ENCODE results near the gene CIBAR2. TPM values are rescaled to one million over a fixed set of nuclear protein-coding genes. Genes with fewer than 3 reads are reported as not detected.

Gene CIBAR2
- total and polyA plus RNA-seq, 10 of the 15 experiments (the other 5 are each of a cell fraction or from before 2014, with no cell fraction given), result 0.05 to 0.16 (median 0.07) TPM; not detected in 7

DNA sequence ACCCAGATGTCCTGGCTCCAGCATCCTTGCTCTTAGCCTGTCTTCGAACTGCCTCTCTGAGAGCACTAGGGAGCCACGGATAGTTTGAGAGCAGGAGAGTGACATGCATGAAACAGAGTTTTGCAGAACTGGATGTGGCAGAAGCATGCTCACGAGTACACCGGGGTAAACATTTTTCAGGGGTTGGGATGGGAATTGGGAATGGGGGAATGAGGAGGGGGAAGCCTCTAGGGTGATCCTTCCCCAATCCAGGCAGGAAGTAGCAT is 34.2 kb upstream of the CIBAR2 start:
- 30% methylated on average over 4 of the region's 4 CpGs for WGBS (ENCODE audit: insufficient coverage, insufficient replicate concordance, low lambda C conversion rate, missing lambda C conversion rate)
- no TSS peak for BruUV-seq (replicated peaks)
- in situ Hi-C loops (cut with MboI), result no loop called here

More for the DNA sequence above, 34.2 kb upstream of the CIBAR2 start:
- Histone ChIP-seq H3K9ac (ENCODE audit: control insufficient read depth, insufficient read depth, low read length) (no peak overlapping the region), H4K20me1 (ENCODE audit: control insufficient read depth, insufficient read depth) (no peaks in the 10 kb centered on the region), H3K27ac (ENCODE audit: control insufficient read depth, insufficient read depth) (no peak overlapping the region), H3K4me3 (no peak overlapping the region), H3K4me1 (ENCODE audit: control insufficient read depth, insufficient read depth, low read length) (0 out of 2 replicates have a peak, but pooled peaks cover under 1% of the 10 kb centered on the region), H3K27me3 (replicated peaks in 1 of 2; ENCODE audit: control insufficient read depth in 2 of 2, insufficient read depth in 2 of 2, low read length in 1 of 2) (no peaks in the 10 kb centered on the region), H2AFZ (ENCODE audit: control insufficient read depth, low read depth, low read length) (no peak overlapping the region), H3K79me2 (ENCODE audit: control insufficient read depth, insufficient read depth, low read length) (no peaks in the 10 kb centered on the region), H3K4me2 (ENCODE audit: control insufficient read depth, insufficient read depth) (no peak overlapping the region), H3K9me3 (replicated peaks; ENCODE audit: control insufficient read depth, insufficient read depth, low read length) (no peaks in the 10 kb centered on the region), H3K36me3 (ENCODE audit: control insufficient read depth in 2 of 2, insufficient read depth in 2 of 2, low read length in 1 of 2) (no peaks in the 10 kb centered on the region)
- ATAC-seq, result no peak
- TF ChIP-seq, protein P1, sequence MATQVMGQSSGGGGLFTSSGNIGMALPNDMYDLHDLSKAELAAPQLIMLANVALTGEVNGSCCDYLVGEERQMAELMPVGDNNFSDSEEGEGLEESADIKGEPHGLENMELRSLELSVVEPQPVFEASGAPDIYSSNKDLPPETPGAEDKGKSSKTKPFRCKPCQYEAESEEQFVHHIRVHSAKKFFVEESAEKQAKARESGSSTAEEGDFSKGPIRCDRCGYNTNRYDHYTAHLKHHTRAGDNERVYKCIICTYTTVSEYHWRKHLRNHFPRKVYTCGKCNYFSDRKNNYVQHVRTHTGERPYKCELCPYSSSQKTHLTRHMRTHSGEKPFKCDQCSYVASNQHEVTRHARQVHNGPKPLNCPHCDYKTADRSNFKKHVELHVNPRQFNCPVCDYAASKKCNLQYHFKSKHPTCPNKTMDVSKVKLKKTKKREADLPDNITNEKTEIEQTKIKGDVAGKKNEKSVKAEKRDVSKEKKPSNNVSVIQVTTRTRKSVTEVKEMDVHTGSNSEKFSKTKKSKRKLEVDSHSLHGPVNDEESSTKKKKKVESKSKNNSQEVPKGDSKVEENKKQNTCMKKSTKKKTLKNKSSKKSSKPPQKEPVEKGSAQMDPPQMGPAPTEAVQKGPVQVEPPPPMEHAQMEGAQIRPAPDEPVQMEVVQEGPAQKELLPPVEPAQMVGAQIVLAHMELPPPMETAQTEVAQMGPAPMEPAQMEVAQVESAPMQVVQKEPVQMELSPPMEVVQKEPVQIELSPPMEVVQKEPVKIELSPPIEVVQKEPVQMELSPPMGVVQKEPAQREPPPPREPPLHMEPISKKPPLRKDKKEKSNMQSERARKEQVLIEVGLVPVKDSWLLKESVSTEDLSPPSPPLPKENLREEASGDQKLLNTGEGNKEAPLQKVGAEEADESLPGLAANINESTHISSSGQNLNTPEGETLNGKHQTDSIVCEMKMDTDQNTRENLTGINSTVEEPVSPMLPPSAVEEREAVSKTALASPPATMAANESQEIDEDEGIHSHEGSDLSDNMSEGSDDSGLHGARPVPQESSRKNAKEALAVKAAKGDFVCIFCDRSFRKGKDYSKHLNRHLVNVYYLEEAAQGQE (IDR thresholded peaks at IDR 0.05; ENCODE audit: low read depth, low read length), result no peak
- TF ChIP-seq RUNX3 (IDR thresholded peaks at IDR 0.05; ENCODE audit: low read length) (no peak), NRF1 (conservative IDR thresholded peaks at IDR 0.05; ENCODE audit: low read depth, low read length) (no peak), NR2C1 (IDR thresholded peaks at IDR 0.05) (no peak), ETV6 (conservative IDR thresholded peaks at IDR 0.05 in 1 of 2, IDR thresholded peaks at IDR 0.05 in 1 of 2; ENCODE audit: borderline replicate concordance in 1 of 2, low read depth in 1 of 2) (no peak), EP300 (IDR thresholded peaks at IDR 0.05; ENCODE audit: borderline replicate concordance in 1 of 2, control insufficient read depth in 1 of 2, low read depth in 2 of 2, low read length in 2 of 2) (no peak), USF2 (IDR thresholded peaks at IDR 0.05; ENCODE audit: borderline replicate concordance, low read depth, low read length) (no peak), MEF2A (IDR thresholded peaks at IDR 0.05; ENCODE audit: insufficient read depth, low read depth, low read length) (no peak), ZBTB11 (CRISPR knock-in tag; IDR thresholded peaks at IDR 0.05) (no peak), HDAC2 (IDR thresholded peaks at IDR 0.05) (no peak), RCOR1 (conservative IDR thresholded peaks at IDR 0.05; ENCODE audit: low read depth, low read length) (no peak)
- TF ChIP-seq, protein P2, sequence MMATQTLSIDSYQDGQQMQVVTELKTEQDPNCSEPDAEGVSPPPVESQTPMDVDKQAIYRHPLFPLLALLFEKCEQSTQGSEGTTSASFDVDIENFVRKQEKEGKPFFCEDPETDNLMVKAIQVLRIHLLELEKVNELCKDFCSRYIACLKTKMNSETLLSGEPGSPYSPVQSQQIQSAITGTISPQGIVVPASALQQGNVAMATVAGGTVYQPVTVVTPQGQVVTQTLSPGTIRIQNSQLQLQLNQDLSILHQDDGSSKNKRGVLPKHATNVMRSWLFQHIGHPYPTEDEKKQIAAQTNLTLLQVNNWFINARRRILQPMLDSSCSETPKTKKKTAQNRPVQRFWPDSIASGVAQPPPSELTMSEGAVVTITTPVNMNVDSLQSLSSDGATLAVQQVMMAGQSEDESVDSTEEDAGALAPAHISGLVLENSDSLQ (IDR thresholded peaks at IDR 0.05), result no peak
- ChIA-PET POLR2A (no interaction called here), CTCF (no interaction called here), SMC1A (ENCODE audit: uncharacterized antibody, unreplicated experiment) (no interaction called here), RAD21 (ENCODE audit: unreplicated experiment) (no interaction called here)
- FAIRE-seq, result no peak
- DNase-seq (ENCODE audit: low read depth, low spot score), result no peak
- intact Hi-C loops (cut with micrococcal nuclease; ENCODE audit: unreplicated experiment), result no loop called here
